ENCODE measurements around the gene SFTPB.

Gene SFTPB

GRCh38 chr2:85611705-85612587 is 56.1 kb downstream of the SFTPB start, which contains the start of gene C2orf68:
Gene C2orf68 (minus strand): TSS chr2:85612066. CDS start chr2:85611984, 82 bp downstream.
- DNase-seq (ENCODE audit: low spot score): peak; percentile 91

GRCh38 chr2:85611217-85611704 is 56.7 kb downstream of the SFTPB start:
- no peak for DNase-seq (ENCODE audit: low spot score)
